ENCODE measurements around the gene FLYWCH1.

Gene FLYWCH1

GRCh38 chr16:2882650-2883457 lies 28.9 kb upstream of the FLYWCH1 start, which contains the start of gene FLYWCH2:
Gene FLYWCH2 (plus strand): TSS chr16:2883215. CDS start chr16:2896450, 13,235 bp downstream.
- peak; percentile 98 for DNase-seq (ENCODE audit: low read depth)
- peak within 1 kb of the TSS; percentile 68 for H3K4me3 ChIP-seq (ENCODE audit: low read depth, low read length)
- TF ChIP-seq POLR2A (IDR thresholded peaks at IDR 0.05; ENCODE audit: extremely low read depth, insufficient read length) (peak; percentile 70), MYC (IDR thresholded peaks at IDR 0.05; ENCODE audit: low read depth, low read length) (peak; percentile 54; the same call in 1 of the 2 replicates), CTCF (IDR thresholded peaks at IDR 0.05; ENCODE audit: low read depth, low read length) (no peak), MAX (IDR thresholded peaks at IDR 0.05; ENCODE audit: low read depth, low read length) (peak; percentile 28; the same call in 1 of the 2 replicates)

- peak; percentile 41 for DNase-seq (ENCODE audit: low read depth)
- peak overlapping the region; percentile 67 for H3K4me3 ChIP-seq (ENCODE audit: low read depth, low read length)
- TF ChIP-seq CTCF (IDR thresholded peaks at IDR 0.05; ENCODE audit: low read depth, low read length) = no peak
- TF ChIP-seq MAX (IDR thresholded peaks at IDR 0.05; ENCODE audit: low read depth, low read length) = no peak
- TF ChIP-seq POLR2A (IDR thresholded peaks at IDR 0.05; ENCODE audit: extremely low read depth, insufficient read length) = no peak
- no peak for TF ChIP-seq MYC (IDR thresholded peaks at IDR 0.05; ENCODE audit: low read depth, low read length)
These were observed 28.2 kb upstream of the FLYWCH1 start for GRCh38 chr16:2883458-2883908.

GRCh38 chr16:2884041-2884451 lies 27.7 kb upstream of the FLYWCH1 start:
- no peak for DNase-seq (ENCODE audit: low read depth)
- TF ChIP-seq CTCF (IDR thresholded peaks at IDR 0.05; ENCODE audit: low read depth, low read length) = no peak
- peak overlapping the region; percentile 67 for H3K4me3 ChIP-seq (ENCODE audit: low read depth, low read length)

- TF ChIP-seq CTCF (IDR thresholded peaks at IDR 0.05; ENCODE audit: low read depth, low read length) = no peak
- TF ChIP-seq MAX (IDR thresholded peaks at IDR 0.05; ENCODE audit: low read depth, low read length) = no peak
- no peak for TF ChIP-seq MYC (IDR thresholded peaks at IDR 0.05; ENCODE audit: low read depth, low read length)
- no peak for TF ChIP-seq POLR2A (IDR thresholded peaks at IDR 0.05; ENCODE audit: extremely low read depth, insufficient read length)
- DNase-seq (ENCODE audit: low read depth) = no peak
- no peak overlapping the region for H3K4me3 ChIP-seq (ENCODE audit: low read depth, low read length)
These were observed 17.5 kb upstream of the FLYWCH1 start for GRCh38 chr16:2894231-2894630.

- TF ChIP-seq CTCF (IDR thresholded peaks at IDR 0.05; ENCODE audit: low read depth, low read length) (no peak), POLR2A (IDR thresholded peaks at IDR 0.05; ENCODE audit: extremely low read depth, insufficient read length) (no peak), MAX (IDR thresholded peaks at IDR 0.05; ENCODE audit: low read depth, low read length) (no peak), MYC (IDR thresholded peaks at IDR 0.05; ENCODE audit: low read depth, low read length) (no peak)
- DNase-seq (ENCODE audit: low read depth) = no peak
- no peak overlapping the region for H3K4me3 ChIP-seq (ENCODE audit: low read depth, low read length)
These were observed 15.9 kb upstream of the FLYWCH1 start for GRCh38 chr16:2895813-2896212.

Measured in NB4 (cell line).